ENCODE data around the gene MRPS16.

DNA sequence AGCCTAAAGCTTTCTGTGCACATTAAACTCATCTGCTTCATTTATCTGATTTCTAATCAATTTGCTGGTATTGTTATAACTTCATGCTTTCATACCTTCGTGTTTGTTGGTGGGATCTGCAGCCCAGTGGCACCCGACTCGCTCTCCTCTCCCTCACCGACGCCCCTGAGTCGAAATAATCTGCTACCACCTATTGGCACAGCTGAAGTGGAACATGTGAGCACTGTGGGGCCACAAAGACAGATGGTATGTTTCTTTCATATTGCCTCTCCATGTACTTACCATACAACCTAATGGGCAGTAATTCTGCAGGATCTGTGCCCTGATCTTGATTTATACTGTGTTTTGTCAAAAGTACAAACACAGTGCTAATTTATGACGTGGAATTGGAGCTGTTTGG, 17.7 kb downstream of the MRPS16 start:
- TF ChIP-seq, protein P1, sequence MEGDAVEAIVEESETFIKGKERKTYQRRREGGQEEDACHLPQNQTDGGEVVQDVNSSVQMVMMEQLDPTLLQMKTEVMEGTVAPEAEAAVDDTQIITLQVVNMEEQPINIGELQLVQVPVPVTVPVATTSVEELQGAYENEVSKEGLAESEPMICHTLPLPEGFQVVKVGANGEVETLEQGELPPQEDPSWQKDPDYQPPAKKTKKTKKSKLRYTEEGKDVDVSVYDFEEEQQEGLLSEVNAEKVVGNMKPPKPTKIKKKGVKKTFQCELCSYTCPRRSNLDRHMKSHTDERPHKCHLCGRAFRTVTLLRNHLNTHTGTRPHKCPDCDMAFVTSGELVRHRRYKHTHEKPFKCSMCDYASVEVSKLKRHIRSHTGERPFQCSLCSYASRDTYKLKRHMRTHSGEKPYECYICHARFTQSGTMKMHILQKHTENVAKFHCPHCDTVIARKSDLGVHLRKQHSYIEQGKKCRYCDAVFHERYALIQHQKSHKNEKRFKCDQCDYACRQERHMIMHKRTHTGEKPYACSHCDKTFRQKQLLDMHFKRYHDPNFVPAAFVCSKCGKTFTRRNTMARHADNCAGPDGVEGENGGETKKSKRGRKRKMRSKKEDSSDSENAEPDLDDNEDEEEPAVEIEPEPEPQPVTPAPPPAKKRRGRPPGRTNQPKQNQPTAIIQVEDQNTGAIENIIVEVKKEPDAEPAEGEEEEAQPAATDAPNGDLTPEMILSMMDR (IDR thresholded peaks at IDR 0.05; ENCODE audit: poor library complexity): no peak
- TF ChIP-seq EZH2 (IDR thresholded peaks at IDR 0.05; ENCODE audit: borderline replicate concordance): no peak

Data from hepatocyte (in vitro differentiated cells).